Activated T-helper 1 cell treated with Interleukin-2 at 50 U/mL for 16 hours (primary cell): ENCODE results near the gene DGUOK.
A peak's percentile ranks its signal among the peaks of the same experiment; 100 is the strongest.
"Not testable (repeated sequence)": the region's sequence is repeated elsewhere in the genome, so short reads cannot be mapped to it uniquely, and the experiment has no call there.

Source experiments
- DNase-seq: peaks from one replicate; pipeline ENCODE4 v3.0.0-alpha.2; 2020; ENCODE audit warnings: low read depth

The DGUOK gene

DNA sequence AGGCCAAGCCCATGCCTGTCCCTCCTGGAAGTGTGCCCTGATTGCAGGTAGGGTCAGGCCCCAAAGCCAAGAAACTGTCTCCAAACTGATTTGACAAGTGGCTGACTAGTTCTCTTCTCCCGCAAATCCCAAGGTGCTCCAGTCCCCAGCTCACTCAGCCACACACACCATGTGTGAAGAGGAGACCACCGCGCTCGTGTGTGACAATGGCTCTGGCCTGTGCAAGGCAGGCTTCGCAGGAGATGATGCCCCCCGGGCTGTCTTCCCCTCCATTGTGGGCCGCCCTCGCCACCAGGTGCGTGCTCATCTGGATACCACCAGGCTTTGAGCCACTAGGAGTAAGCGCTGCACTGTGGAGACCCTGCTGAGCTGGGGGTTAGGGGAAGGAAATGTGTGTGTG is 25.5 kb upstream of the DGUOK start:
- DNase-seq = no peak

DNA sequence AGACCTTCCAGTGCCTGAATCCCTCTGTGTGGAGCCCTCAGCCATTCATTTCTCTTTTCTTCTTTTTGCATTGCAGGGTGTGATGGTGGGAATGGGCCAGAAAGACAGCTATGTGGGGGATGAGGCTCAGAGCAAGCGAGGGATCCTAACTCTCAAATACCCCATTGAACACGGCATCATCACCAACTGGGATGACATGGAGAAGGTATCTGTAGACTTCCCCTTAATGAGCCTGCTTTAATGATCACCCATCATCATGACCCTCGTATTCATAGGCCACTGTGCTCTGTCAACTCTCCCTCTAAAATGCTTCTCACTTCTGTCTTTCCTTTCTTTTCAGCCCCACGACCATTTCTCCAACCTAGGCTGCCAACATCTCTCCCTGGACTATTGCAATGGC is 24.4 kb upstream of the DGUOK start:
- no peak for DNase-seq

DNA sequence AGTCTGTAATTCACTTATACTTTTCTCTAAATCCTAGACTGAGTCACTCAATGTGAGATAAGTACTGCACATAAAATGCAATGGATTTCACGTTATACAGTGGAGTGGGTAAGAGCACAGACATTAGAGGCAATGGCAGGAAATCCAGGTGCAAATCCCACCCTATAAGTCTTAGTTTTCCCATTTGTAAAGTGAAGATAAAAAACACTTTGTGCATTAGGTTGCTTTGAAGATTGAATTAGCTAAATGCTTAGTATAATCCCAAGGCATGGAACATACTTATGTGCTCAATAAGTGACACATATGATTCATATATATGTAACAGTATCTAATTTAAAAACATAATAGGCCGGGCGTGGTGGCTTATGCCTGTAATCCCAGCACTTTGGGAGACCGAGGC is 23.4 kb upstream of the DGUOK start:
- no peak for DNase-seq

DNA sequence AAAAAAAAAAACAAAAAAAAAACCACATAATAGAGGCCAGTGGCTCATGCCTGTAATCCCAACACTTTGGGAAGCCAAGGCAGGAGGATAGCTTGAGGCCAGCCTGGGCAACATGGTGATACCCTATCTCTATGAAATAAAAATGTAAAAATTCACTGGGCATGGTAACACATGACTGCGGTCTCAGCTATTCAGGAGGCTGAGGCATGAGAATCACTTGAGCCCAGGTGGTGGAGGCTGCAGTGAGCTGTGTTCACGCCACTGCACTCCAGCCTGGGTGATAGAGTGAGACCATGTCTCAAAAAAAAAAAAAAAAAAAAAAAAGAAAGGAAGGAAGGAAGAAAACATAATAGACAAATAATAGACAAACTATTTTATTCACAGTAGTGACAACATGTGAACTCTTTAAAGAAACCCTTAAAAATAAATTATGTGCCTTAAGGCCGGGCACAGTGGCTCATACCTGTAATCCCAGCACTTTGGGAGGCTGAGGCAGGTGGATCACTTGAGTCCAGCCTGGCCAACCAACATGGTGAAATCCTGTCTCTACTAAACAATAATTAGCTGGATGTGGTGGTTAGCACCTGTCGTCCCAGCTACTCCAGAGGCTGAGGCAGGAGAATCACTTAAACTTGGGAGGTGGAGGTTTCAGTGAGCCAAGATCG is 22.6 kb upstream of the DGUOK start:
- DNase-seq = not testable (repeated sequence)

DNA sequence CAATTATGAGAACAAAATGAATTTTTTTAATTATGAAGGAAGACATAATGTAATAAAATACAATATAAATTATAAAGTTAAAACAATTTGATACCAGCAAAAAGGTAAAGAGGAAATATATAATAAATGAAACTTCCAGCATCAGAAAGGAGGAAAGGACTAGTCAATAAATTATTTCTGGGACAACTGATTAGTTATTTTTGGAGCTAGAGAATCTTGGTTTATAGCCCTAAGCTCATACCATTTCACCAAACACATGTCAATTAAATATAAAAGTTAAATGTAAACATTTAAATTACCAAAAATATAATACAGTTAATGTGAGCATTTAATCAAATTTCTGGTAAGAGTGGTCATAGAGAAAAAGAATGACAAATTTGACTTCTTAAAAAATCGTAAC is 21.7 kb upstream of the DGUOK start:
- no peak for DNase-seq

DNA sequence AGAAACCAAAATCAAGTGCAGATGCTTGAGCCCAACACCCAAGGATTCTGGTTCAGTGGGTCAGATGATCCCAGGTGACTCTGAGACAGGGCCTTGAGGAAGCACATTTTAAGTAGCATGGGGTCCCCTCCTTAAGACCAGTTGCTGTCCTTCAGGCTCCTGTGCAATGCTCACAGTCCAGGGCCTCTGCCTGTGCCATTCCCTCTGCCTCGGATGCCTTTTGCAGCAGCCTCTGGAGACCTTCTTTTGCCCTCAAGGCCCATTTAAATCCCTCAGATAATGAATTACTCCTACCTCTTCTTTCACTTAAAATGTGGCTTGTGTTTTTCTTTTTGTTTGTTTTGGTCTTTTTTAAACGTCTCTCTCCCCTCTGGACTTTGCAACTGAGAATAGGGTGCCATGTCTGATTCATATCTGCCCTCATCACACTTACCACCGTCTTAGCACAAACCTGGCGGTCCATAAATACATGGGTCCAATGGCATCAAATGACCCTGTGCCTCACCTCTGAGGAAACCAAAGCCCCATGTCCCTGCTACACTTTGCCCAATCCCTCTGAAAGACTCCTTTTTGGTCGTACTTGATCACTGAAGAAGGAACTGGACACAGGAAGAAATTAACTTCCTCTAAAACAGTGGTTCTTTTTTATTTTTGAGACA is 19.7 kb upstream of the DGUOK start:
- no peak for DNase-seq

DNA sequence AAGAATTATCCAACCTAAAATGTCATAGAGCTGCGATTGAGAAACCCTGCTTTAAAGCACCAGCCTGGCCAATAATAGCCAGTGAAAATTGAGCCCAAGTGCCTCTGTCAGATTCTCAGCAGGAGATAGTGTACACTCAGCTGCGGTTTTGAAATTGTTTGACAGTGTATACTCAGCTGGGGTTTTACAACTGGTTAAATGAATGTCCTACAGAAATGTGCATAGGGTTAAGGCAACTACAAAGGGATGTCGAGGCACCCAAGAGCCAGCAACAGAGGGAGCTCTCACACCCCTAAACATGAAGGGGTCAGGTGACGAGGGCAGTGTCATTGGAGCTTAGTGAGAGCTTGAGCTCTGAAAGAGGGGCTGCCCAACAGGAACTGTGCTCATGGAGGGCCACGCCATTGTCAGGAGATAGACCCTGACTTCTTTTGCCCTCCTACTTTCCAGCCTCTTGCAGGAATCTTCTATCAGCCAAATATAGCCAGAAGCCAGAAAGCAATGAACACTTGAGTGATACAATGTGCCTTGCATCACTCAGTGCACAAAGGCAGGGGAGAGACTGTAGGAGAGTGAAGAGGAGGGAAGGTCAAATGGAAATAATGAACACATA is 18.7 kb upstream of the DGUOK start:
- DNase-seq = peak; percentile 21

DNA sequence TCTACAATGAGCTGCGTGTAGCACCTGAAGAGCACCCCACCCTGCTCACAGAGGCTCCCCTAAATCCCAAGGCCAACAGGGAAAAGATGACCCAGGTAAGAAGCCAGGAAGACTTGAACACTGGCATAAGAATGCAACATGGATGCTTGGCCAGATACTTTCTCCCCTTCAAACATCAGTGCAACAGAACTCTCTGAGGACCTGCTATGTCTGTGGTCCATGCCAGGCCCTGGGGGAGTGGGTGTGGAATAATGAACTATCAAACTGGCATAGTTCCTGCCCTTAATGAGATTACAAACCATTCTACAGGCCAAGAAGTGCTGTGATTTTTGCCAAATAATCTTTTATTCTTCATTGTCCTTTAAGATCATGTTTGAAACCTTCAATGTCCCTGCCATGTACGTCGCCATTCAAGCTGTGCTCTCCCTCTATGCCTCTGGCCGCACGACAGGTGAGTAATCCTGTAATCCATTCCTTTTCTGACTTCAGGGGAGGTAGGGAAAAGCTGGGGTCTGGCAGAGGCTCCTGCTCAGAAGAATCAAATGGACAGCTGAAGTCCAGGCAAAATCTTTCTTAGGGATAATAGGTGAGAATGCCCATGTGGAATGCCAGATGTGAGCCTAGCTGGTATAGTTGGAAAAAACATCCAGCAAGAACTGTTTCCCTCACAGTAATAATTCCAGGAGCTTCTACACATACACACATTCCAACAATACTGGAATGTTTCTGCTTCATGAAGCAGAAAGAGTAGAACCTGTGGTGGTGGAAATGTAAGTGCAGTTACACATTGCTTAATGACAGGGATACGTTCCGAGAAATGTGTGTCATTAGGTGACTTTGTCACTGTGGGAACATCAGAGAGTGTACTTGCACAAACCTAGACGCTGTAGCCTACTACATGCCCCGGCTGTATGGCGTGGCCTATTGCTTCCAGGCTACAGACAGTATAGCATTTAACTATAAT is 17.7 kb upstream of the DGUOK start:
- DNase-seq = no peak

DNA sequence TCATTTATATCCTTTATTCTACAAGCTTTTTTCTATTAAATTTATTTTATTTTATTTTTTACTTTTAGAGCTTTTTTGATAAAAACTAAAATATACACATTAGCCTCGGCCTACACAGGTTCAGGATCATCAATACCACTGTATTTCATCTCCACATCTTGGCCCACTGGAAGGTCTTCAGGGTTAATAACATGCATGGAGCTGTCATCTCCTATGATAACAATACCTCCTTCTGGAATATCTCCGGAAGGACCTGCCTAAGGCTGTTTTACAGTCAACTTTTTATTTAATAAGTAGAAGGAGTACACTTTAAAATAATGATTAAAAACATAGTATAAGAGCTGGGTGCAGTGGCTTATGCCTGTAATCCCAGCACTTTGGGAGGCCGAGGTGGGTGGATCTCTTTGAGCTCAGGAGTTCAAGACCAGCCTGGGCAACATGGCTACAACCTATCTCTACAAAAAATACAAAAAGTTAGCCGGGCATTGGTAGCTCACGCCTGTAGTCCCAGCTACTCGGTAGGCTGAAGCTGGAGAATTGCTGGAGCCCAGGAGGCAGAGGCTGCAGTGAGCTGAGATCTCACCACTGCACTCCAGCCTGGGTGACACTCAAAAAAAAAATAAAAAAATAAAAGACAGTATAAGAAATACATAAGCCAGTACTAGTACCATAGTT is 15.7 kb upstream of the DGUOK start:
- DNase-seq = no peak

DNA sequence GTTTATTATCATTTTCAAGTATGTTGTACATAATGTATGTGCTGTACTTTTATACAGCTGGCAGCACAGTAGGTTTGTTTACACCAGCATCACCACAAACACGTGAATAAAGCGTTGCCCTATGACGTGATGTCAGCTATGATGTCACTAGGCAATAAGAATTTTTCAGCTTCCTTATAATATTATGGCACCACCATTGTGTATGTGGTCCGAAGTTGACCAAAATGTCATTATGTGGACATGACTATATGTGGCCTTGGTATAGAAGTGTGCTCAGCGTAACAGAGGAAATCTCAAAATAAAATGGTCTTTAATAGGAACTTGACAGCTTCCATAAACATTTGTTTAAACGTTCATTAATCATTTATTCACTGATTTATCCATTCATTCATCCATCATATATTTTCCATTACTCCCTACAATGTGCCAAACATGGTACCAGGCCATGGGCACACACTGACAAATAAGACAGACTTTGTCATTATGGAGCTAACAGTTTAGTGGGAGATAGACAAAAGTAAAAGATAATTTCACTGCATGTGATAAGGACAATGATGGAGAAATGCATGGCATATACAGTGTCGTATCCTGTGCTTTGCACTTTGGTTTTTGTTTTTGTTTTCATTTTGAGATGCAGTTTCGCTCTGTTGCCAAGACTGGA is 15.0 kb upstream of the DGUOK start:
- DNase-seq = no peak

DNA sequence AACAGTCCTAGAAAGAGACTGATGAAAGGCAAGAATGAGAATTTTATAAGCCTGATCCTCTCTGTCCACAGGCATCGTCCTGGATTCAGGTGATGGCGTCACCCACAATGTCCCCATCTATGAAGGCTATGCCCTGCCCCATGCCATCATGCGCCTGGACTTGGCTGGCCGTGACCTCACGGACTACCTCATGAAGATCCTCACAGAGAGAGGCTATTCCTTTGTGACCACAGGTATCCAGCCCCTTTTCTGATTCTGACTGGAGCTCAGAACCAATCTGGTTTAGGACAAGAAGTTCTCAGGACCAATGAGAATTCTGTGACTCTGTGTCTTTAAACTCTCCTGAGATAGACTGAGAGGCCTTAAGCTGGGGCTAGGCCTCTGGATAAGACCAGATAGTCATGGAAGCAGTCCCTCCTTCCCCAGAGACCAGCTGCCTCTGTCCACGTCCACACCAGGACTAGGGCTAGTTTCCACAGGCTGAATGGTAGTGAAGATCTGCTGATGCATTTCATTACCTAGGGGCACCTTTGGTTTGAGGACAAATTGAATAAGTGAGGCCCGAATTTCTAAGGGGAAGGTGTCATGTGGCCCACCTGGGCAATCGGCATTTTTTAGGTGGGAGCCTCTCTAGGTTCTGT is 13.1 kb upstream of the DGUOK start:
- no peak for DNase-seq

DNA sequence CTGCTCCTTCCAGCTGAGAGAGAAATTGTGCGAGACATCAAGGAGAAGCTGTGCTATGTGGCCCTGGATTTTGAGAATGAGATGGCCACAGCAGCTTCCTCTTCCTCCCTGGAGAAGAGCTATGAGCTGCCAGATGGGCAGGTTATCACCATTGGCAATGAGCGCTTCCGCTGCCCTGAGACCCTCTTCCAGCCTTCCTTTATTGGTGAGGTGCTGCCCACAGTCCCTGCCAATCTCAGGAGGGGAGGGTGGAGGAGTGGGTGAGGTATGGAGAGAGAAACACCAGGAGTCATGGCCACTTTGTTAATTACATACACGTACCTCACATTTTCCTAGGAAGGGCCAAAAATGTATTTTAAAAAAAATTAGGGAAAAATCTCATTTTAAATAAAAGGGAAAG is 12.0 kb upstream of the DGUOK start:
- no peak for DNase-seq

DNA sequence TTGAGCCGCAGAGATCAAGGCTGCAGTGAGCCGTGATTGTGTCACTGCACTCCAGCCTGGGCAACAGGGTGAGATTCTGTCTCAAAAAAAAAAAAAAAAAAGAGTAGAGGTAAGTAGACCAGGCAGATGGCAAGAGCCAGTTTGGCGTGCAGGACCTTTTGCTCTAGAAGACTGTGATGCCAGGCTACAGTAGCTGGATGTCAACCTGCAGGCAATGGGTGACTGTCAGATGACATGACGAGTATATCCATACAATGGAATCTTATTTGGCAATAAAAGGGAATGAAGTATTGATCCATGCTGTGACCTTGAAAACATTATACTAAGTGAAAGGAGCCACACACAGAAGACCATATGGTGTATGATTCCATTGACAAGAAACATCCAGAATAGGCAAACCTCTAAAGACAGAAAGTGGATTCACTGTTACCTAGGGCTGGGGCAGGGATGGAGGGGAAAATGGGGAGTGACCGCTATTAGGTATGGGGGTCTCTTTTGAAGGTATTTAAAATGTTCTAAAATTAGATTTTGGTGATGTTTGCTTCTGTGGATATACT is 11.2 kb upstream of the DGUOK start:
- no peak for DNase-seq

DNA sequence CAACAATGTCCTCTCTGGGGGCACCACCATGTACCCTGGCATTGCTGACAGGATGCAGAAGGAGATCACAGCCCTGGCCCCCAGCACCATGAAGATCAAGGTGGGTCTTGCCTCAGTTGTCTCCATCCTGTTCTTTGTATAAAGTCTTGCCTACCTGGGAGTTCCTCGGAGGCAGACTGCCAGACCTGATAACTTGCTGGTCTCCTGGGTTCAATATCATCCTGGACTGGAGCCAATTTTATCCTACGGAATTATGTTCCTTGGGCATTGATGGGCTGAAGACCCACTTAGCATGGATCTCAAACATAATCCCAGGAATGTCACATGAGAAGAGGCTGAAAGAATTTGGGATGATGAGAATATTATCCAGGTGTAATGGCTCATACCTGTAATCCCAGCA is 10.0 kb upstream of the DGUOK start:
- no peak for DNase-seq

DNA sequence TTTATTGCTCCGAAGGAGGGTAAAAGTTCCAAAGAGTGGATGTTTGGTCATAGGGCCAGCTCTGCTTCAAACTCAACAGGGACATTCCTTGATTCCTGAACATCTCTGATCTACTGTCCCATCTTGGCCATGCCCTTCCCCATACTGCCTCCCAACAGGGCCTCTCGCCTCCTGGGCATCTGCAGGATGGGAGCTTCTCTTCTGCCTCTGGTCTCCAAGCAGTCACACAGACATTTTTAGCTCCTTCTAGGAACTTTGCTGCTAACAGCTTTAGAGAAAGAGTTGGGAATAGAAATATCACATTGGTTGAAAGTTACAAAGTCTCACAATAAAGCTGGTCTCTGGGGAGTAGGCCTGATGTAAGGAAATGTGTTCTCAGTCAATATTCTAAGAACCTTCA is 9.4 kb upstream of the DGUOK start:
- DNase-seq = no peak

DNA sequence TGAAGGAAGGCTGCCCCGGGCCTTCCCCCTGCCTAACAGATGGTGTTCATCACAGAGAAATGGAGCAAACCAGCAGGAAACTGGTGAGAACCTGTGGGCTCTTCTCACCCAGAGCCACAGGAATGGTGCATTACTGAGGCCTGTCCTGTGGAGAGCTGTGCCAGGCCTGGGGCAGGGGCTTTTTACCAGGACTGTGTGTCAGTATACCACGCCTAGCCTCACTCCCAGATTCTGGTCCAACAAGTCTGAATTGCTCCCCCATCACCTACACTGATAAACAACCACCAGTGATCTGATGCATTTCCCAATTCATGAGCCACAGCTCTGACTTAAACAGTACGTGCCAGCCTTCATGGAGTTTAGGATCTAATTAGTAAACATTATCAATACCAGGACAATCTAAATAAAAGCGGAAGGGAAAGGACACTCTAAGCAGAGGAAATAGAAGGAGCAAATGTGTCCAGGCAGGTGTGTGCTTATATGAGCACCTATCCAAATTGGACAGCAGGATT is 8.9 kb upstream of the DGUOK start:
- no peak for DNase-seq

DNA sequence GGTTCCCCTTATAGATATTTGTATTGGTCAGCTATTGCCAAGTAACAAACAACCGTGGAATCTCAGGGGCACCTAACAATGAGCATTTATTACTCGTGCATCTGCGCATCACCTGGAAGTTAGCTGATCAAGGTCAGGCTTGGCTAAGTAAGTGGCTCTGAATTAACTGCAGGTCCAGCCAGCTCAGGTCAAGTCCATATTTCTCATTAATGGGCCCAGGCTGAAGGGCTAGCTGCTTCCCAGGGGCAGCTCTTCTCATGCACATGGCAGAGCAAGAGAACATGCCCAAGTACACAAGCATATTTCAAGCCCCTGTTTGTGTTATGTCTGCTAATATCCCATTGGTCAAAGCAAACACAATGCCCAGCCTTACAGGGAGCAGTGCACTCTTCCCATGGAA is 7.8 kb upstream of the DGUOK start:
- DNase-seq = no peak

DNA sequence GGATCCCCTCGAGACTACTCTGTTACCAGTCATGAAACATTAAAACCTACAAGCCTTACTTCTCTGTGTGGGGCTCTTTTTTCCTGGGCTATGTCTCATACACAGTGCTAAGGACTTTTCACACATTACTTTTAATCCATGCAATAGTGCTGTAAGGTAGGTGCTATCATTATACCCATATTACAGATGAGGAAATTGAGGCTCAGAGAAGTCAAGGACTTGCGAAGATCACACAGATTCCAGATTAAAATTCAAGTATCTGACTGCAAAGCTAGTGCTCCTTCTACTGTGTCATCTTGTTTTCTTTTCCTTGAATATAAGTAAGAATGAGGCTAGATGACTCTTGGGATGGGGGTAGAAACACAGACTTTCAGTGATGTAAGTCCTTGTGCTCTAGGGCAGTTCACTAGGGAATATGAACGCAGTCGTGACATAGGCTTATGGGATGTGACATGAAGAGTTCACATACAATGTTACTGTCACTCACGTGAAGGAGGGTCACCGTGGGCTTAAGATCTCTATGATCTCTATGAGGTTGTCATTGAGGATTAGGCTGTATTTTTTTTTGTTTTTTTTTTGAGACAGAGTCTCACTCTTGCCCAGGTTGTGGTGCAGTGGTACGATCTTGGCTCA is 7.0 kb upstream of the DGUOK start:
- DNase-seq = no peak

DNA sequence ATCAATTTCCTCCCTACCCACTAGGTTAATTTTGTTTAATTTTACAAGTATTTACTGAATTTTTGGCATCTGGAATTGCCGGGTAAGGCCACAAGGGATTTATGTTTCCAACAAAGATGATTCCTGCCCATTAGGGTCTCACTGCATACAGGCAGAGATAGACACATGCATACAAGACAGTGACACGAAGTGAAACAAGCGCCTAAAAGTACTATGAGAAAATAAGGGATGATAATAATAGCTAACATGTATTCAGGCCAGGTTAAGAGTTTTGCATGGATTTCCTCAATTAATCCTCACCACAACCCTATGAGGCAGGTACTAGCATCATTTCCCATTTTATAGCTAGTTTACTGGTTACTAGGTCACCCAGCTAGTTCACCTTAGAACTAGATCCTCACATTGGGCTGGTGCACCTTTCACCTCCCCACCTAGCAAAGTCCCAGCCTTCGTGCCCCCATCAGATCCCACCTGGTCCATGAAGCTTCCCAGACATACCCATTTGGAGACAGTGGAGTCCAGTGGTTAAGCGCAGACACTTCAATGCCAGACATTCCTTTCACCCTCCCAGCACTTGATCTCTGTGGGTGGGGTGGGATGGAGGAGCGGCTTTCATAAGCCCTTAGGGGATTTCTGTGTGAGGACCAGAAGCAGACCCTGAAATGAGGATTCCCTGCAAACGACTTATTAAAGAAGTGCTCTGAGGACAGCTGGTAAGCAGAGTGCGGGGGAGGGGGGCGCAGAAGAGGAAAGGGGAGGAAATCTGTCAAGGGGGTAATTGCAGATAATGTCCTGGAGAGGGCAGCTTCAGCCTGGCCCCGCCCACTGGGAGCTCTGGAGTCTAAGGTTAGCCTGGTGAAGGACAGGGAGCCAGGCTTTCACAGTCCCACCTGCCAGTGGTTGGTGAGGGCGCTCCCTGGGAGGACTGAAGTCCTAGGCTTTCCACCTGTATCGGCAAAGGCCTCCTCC is 5.8 kb upstream of the DGUOK start:
- DNase-seq = peak; percentile 5
